Adrenal gland (tissue), 5 donors: ENCODE measurements around the gene INO80.
"Not testable (repeated sequence)": the region's sequence is repeated elsewhere in the genome, so short reads cannot be mapped to it uniquely, and the experiment has no call there.

Experiments used
- CTCF ChIP-seq, 6 experiments: fragments of 450-650 bp in 4 of 6; fragments of 200-600 bp in 2 of 6; sonication (generic) in 1 of 6; IDR thresholded peaks; 1 replicate in 5 of 6; 2 replicates in 1 of 6; pipeline versions ENCODE4 v1.5.1 to v1.8.0; 2016 to 2021; ENCODE audit warnings: antibody characterized with exemption in 6 of 6, mild to moderate bottlenecking in 2 of 6, moderate library complexity in 1 of 6
- POLR2A ChIP-seq, 2 donors: fragments of 450-650 bp; IDR thresholded peaks; one replicate each; pipeline ENCODE4 v1.6.1; 2017; ENCODE audit warnings: antibody characterized with exemption in 2 of 2, mild to moderate bottlenecking in 2 of 2, moderate library complexity in 1 of 2
- donor health status: DM: no; HTN: no; CAD: no.

DNA sequence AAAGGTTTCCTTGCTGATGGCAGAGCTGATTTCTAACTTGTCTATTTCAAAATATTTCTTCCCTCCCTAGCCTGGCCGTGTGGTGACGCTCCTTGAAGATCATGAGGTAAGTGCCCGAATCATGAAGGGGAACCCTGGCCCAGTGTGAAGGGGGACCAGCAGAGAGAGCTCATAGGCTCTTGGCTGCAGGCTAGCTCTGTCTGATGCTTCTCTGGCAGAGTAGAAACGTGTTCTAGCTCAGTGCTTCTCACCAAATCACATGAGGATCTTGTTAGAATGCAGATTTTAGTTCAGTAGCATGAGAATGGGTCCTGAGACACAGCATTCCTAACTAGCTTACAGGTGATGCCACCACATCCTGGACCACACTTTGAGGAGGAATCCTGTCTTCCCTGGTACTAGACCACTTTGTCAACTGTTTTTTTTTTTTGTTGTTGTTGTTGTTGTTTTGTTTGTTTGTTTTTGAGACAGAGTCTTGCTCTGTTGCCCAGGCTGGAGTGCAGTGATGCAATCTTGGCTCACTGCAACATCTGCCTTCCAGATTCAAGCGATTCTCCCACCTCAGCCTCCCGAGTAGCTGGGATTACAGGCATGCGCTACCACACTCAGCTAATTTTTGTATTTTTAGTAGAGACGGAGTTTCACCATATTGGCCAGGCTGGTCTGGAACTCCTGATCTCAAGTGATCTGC, 161.8 kb downstream of the INO80 start:
- not testable (repeated sequence) for TF ChIP-seq CTCF, POLR2A (IDR thresholded peaks at IDR 0.05)
